Fibroblast of the aortic adventitia (primary cell): ENCODE results near the gene SEC24D. TPM values are rescaled to one million over a fixed set of nuclear protein-coding genes. Genes with fewer than 3 reads are reported as not detected.

Experiments
- DNase-seq: peaks from one replicate; pipeline ENCODE4 v3.0.0-alpha.2; 2010; ENCODE audit warnings: low read depth
- H3K4me3 ChIP-seq: 2 replicates; pipeline ENCODE4 v1.5.1; 2011; ENCODE audit warnings: low read depth, mild to moderate bottlenecking, control low read depth, low read length, moderate library complexity
- total RNA-seq: library from RNA; depleted of rRNA; stranded (reverse); fragments of >200 nt; gene quantifications from 2 replicates; pipeline ENCODE4 v1.2.3, GENCODE V29; 2012; ENCODE audit warnings: low replicate concordance
- TF ChIP-seq, protein P1 (sequence below): IDR thresholded peaks from 2 replicates; pipeline ENCODE4 v1.5.1; 2011; ENCODE audit warnings: mild to moderate bottlenecking, low read length, control low read depth, inconsistent platforms; ENCODE audit not compliant: insufficient read depth

SEC24D gene
- total RNA-seq, 1 donor, result 149 TPM

DNA sequence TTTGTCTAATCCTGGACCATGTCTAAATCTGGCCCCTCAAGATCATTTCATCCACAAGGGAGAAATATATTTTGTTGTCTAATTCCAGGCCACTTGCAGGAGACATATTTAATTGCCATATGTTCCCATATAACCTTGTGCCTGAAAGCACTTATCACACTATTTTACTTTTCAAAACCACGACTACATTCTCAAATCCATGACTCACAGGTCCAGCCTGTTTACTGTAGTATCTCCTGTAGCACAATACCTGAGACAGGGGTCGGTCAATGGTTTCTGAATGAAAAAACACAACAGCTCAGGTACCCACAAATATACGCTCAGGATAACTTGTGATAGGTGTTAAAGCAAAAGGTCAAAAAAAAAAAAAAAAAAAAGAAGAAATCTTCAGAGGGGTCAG is 60.9 kb downstream of the SEC24D start:
- DNase-seq, result no peak
- TF ChIP-seq, protein P1, sequence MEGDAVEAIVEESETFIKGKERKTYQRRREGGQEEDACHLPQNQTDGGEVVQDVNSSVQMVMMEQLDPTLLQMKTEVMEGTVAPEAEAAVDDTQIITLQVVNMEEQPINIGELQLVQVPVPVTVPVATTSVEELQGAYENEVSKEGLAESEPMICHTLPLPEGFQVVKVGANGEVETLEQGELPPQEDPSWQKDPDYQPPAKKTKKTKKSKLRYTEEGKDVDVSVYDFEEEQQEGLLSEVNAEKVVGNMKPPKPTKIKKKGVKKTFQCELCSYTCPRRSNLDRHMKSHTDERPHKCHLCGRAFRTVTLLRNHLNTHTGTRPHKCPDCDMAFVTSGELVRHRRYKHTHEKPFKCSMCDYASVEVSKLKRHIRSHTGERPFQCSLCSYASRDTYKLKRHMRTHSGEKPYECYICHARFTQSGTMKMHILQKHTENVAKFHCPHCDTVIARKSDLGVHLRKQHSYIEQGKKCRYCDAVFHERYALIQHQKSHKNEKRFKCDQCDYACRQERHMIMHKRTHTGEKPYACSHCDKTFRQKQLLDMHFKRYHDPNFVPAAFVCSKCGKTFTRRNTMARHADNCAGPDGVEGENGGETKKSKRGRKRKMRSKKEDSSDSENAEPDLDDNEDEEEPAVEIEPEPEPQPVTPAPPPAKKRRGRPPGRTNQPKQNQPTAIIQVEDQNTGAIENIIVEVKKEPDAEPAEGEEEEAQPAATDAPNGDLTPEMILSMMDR, result no peak
- no peak overlapping the region for H3K4me3 ChIP-seq

DNA sequence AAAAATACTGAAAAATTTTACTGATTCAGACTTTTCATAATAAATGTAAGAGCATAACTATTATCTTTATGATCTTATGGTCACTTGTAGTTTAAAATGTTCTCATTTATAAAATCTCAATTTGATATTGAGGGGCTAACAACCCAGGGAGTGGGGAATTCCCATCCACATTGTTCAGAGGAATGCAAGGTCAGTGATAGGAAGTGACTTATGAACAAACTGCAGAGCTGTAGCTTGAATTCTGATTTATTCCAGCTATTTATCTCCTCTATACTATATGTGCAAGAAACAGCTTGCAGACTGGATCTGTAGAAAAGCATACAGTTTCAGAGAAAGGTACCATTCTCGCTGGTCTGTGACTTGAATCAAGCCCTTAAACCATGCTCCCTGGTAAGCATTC is 61.6 kb downstream of the SEC24D start:
- H3K4me3 ChIP-seq, result no peak overlapping the region
- DNase-seq, result no peak
- TF ChIP-seq, protein P1, result no peak

DNA sequence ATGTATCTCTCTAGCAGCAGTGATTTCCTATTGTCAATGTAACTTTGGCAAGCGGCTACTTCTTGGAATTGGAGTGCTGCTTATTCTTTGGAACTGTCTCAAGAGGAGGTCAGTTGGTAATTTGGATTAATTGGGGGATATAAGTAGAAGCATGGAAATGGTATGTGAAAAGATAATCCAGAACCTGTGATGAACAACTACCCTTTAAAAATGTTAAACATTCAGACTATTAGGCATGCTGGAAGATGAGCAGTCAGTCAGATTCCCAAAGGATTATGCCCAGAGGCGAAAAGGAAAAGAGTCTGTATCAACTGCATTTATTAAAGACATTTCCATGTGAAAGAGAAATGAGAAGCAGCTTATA is 62.5 kb downstream of the SEC24D start:
- DNase-seq, result no peak
- TF ChIP-seq, protein P1, result no peak

DNA sequence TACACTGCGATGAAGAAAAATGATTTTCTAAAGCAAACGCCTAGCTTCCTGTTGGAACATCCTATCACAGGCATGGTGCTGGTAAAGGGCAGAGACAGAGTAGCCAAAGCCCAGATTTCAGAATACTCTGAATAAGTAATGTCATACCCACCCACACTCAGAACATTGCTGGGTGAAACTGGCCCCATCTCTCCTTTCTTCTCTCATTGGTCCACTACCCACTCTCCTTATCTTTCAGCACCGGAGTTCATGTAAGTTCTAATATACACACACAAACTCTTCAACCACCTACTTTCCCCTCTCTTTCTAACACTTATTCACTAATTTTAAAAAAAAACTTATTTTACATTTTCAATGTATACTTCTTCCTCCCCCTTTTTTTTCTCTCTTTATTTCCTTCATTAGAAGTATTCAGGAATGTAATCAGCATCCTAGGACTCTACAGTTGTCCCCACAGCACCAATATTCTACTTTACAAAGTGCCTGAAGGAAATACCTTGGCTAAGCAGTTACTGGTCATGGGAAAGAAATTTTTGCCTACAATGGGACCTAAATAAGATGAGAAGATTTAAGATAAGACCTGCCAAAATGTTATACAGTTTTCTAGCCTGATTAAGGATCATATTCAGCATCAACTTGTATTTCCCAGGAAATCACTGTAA is 63.0 kb downstream of the SEC24D start:
- H3K4me3 ChIP-seq, result no peak overlapping the region
- TF ChIP-seq, protein P1, result no peak
- DNase-seq, result no peak

More for the DNA sequence above, 62.5 kb downstream of the SEC24D start:
- no peak overlapping the region for H3K4me3 ChIP-seq

DNA sequence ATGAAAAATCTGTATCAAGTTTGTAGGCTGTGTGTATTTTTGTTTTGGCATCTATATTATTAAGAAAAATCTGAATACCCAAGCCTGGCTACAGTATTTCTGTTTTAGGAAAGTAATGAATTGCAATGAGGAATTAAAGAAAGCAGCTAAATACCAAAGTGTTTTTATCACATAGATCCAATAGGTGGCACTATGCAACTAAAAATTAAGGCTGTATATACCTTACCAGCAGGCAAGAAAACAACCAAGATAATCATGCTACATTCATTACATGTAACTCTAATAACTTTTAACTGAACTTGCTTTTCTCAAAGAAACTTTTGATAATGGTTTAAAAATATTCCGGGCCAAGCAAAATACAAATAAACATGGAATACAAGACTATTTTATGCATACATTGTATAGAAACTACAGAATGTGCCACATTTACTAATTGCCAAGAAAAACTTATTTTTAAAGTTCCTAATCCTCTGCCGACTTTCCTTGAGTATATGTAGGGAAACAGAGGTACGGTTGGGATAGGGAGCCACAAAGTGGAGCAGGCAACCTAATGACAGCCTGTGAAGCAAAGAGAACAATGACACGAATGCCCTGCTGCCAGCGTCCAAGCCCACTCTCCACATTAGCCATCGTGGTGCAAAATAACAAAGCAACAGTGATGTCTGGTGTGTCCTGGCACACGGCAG is 63.7 kb downstream of the SEC24D start:
- DNase-seq, result peak; percentile 79
- no peak overlapping the region for H3K4me3 ChIP-seq
- TF ChIP-seq, protein P1, result peak; percentile 57

DNA sequence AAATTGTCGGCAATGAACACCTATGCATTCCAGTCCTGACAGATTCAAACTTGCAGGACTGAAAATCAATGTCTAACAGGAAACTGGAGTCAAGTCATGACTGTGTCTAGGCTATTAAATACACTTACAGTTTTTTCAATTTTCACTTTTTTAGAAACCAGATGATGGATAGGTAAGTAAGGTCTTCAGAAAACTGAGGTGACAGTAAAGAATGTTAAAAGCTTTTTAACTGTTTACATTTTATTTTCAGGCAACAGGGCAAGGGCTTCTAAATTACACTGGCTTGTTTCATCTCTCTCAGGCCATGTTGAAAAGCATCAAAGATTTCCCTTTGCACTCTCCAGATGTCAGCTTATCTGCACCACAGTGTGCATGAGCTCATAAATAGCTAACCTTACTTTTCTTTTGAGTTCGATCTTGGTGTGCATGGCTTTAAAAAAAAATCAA is 65.2 kb downstream of the SEC24D start:
- no peak for DNase-seq
- TF ChIP-seq, protein P1, result no peak
- H3K4me3 ChIP-seq, result no peak overlapping the region
